HepG2 (cell line): ENCODE results near the gene MREG. TPM values are rescaled to one million over a fixed set of nuclear protein-coding genes. Genes with fewer than 3 reads are reported as not detected.
A peak's percentile ranks its signal among the peaks of the same experiment; 100 is the strongest.

Experiments used
- BCL6 ChIP-seq: IDR thresholded peaks from 2 replicates; pipeline ENCODE4 v1.6.1; 2016; ENCODE audit warnings: missing genetic modification reagents, missing compliant biosample characterization
- CCDC6 ChIP-seq: sonication (generic); formaldehyde crosslinking; IDR thresholded peaks from 2 replicates; pipeline ENCODE4 v1.8.1; 2022; ENCODE audit warnings: mild to moderate bottlenecking, missing genetic modification reagents, moderate library complexity
- CREM ChIP-seq, 2 experiments: sonication (generic) in 1 of 2; formaldehyde crosslinking in 1 of 2; IDR thresholded peaks; 2 replicates each; pipeline versions ENCODE4 v1.4.0 to v1.6.1; 2016 to 2020; ENCODE audit warnings: antibody characterized with exemption in 1 of 2, mild to moderate bottlenecking in 1 of 2, missing genetic modification reagents in 1 of 2
- ELF3 ChIP-seq: IDR thresholded peaks from 2 replicates; pipeline ENCODE4 v1.6.1; 2016; ENCODE audit warnings: missing genetic modification reagents, missing compliant biosample characterization
- FOXA3 ChIP-seq: IDR thresholded peaks from 2 replicates; pipeline ENCODE4 v1.6.1; 2016; ENCODE audit warnings: missing genetic modification reagents, missing compliant biosample characterization
- GPN1 ChIP-seq: sonication (generic); formaldehyde crosslinking; IDR thresholded peaks from 2 replicates; pipeline ENCODE4 v1.5.1; 2020; ENCODE audit warnings: missing genetic modification reagents, borderline replicate concordance
- GTF2F1 ChIP-seq: fragments of 150-350 bp; IDR thresholded peaks from 2 replicates; pipeline ENCODE4 v1.6.1; 2014; ENCODE audit warnings: low read length
- ISL2 ChIP-seq: sonication (generic); formaldehyde crosslinking; IDR thresholded peaks from 2 replicates; pipeline ENCODE4 v1.5.0; 2020; ENCODE audit warnings: missing genetic modification reagents
- KLF6 ChIP-seq: IDR thresholded peaks from 2 replicates; pipeline ENCODE4 v1.8.0; 2016; ENCODE audit warnings: missing biosample characterization, missing genetic modification reagents
- KMT2A ChIP-seq: sonication (generic); formaldehyde crosslinking; IDR thresholded peaks from 2 replicates; pipeline ENCODE4 v1.4.0; 2020; ENCODE audit warnings: missing genetic modification reagents
- MAF1 ChIP-seq: sonication (generic); formaldehyde crosslinking; IDR thresholded peaks from 2 replicates; pipeline ENCODE4 v1.5.0; 2020; ENCODE audit warnings: missing genetic modification reagents, borderline replicate concordance
- MYNN ChIP-seq: sonication (generic); formaldehyde crosslinking; IDR thresholded peaks from 2 replicates; pipeline ENCODE4 v1.4.0; 2020; ENCODE audit warnings: mild to moderate bottlenecking, low read depth, missing genetic modification reagents
- ONECUT2 ChIP-seq: sonication (generic); formaldehyde crosslinking; IDR thresholded peaks from 2 replicates; pipeline ENCODE4 v1.4.0; 2020; ENCODE audit warnings: missing genetic modification reagents
- PCBP2 ChIP-seq: fragments of 200-400 bp; formaldehyde crosslinking; optimal IDR thresholded peaks from 2 replicates; pipeline ENCODE3; 2018; ENCODE audit warnings: low read length, low read depth; ENCODE audit not compliant: poor library complexity, severe bottlenecking
- PHF5A ChIP-seq: IDR thresholded peaks from one replicate; pipeline ENCODE4 v1.6.1; 2018; ENCODE audit warnings: low read depth, missing genetic modification reagents; ENCODE audit not compliant: unreplicated experiment
- SAP130 ChIP-seq: IDR thresholded peaks from 2 replicates; pipeline ENCODE4 v1.6.1; 2016; ENCODE audit warnings: low read depth
- SNAPC2 ChIP-seq: sonication (generic); formaldehyde crosslinking; IDR thresholded peaks from 2 replicates; pipeline ENCODE4 v1.8.1; 2022; ENCODE audit warnings: mild to moderate bottlenecking, missing genetic modification reagents
- ZFP62 ChIP-seq: sonication (generic); formaldehyde crosslinking; IDR thresholded peaks from 2 replicates; pipeline ENCODE4 v1.4.0; 2020; ENCODE audit warnings: missing genetic modification reagents
- ZNF143 ChIP-seq: sonication (generic); formaldehyde crosslinking; IDR thresholded peaks from 2 replicates; pipeline ENCODE4 v1.4.0; 2020; ENCODE audit warnings: missing genetic modification reagents
- ZNF326 ChIP-seq: sonication (generic); formaldehyde crosslinking; IDR thresholded peaks from 2 replicates; pipeline ENCODE4 v1.4.0; 2020; ENCODE audit warnings: missing genetic modification reagents, borderline replicate concordance
- ZNF512 ChIP-seq: sonication (generic); formaldehyde crosslinking; IDR thresholded peaks from 2 replicates; pipeline ENCODE4 v1.4.0; 2020; ENCODE audit warnings: mild to moderate bottlenecking, missing genetic modification reagents
- ZNF790 ChIP-seq: sonication (generic); formaldehyde crosslinking; IDR thresholded peaks from 2 replicates; pipeline ENCODE4 v1.8.0; 2022; ENCODE audit warnings: missing genetic modification reagents, mild to moderate bottlenecking, borderline replicate concordance
- ZNF883 ChIP-seq: sonication (generic); formaldehyde crosslinking; IDR thresholded peaks from 2 replicates; pipeline ENCODE4 v1.5.1; 2020; ENCODE audit warnings: mild to moderate bottlenecking, missing genetic modification reagents; ENCODE audit errors: not compliant biosample characterization
- polyA plus RNA-seq, 8 experiments: library from polyadenylated mRNA; depleted of rRNA in 3 of 8; stranded (reverse) in 7 of 8; unstranded in 1 of 8; fragments of >200 nt; fragmentation: Illumina TruSeq in 4 of 8; extraction: Trizol in 4 of 8; gene quantifications; 2 replicates each; pipeline versions ENCODE4 v1.2.1 to v1.2.3, GENCODE V29; 2011 to 2016; ENCODE audit warnings: low read depth in 4 of 8, missing spikeins in 1 of 8, mixed read lengths in 1 of 8; ENCODE audit not compliant: insufficient read depth in 1 of 8
- total RNA-seq, 5 experiments: library from RNA; depleted of rRNA; stranded (reverse); fragments of >200 nt; fragmentation: Illumina TruSeq; extraction: Trizol; gene quantifications; 2 replicates each; pipeline ENCODE4 v1.2.3, GENCODE V29; 2016; ENCODE audit warnings: low read depth in 1 of 5
- TF ChIP-seq, protein P1 (sequence below): sonication (generic); formaldehyde crosslinking; IDR thresholded peaks from 2 replicates; pipeline ENCODE4 v1.5.1; 2020; ENCODE audit warnings: missing genetic modification reagents, mild to moderate bottlenecking, borderline replicate concordance
- TF ChIP-seq, protein P2 (sequence below): sonication (generic); formaldehyde crosslinking; IDR thresholded peaks from 2 replicates; pipeline ENCODE4 v1.4.0; 2020; ENCODE audit warnings: missing genetic modification reagents

Gene MREG
- total and polyA plus RNA-seq, 2 of the 13 experiments (the other 11 are each of a cell fraction or from before 2014, with no cell fraction given) = 7.5 to 23.3 TPM

- TF ChIP-seq, protein P1, sequence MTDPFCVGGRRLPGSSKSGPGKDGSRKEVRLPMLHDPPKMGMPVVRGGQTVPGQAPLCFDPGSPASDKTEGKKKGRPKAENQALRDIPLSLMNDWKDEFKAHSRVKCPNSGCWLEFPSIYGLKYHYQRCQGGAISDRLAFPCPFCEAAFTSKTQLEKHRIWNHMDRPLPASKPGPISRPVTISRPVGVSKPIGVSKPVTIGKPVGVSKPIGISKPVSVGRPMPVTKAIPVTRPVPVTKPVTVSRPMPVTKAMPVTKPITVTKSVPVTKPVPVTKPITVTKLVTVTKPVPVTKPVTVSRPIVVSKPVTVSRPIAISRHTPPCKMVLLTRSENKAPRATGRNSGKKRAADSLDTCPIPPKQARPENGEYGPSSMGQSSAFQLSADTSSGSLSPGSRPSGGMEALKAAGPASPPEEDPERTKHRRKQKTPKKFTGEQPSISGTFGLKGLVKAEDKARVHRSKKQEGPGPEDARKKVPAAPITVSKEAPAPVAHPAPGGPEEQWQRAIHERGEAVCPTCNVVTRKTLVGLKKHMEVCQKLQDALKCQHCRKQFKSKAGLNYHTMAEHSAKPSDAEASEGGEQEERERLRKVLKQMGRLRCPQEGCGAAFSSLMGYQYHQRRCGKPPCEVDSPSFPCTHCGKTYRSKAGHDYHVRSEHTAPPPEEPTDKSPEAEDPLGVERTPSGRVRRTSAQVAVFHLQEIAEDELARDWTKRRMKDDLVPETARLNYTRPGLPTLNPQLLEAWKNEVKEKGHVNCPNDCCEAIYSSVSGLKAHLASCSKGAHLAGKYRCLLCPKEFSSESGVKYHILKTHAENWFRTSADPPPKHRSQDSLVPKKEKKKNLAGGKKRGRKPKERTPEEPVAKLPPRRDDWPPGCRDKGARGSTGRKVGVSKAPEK (CRISPR knock-in tag) = no peak
- TF ChIP-seq ZNF512 (CRISPR knock-in tag) = no peak
- no peak for TF ChIP-seq GTF2F1
- peak; percentile 16 for TF ChIP-seq PHF5A (CRISPR knock-in tag)
- no peak for TF ChIP-seq ZFP62 (CRISPR knock-in tag)
- no peak for TF ChIP-seq ZNF326
- no peak for TF ChIP-seq KLF6 (CRISPR knock-in tag)
- 0 out of 2 replicates have a peak, but pooled peaks have one; percentile 27 for TF ChIP-seq ONECUT2
- TF ChIP-seq, protein P2, sequence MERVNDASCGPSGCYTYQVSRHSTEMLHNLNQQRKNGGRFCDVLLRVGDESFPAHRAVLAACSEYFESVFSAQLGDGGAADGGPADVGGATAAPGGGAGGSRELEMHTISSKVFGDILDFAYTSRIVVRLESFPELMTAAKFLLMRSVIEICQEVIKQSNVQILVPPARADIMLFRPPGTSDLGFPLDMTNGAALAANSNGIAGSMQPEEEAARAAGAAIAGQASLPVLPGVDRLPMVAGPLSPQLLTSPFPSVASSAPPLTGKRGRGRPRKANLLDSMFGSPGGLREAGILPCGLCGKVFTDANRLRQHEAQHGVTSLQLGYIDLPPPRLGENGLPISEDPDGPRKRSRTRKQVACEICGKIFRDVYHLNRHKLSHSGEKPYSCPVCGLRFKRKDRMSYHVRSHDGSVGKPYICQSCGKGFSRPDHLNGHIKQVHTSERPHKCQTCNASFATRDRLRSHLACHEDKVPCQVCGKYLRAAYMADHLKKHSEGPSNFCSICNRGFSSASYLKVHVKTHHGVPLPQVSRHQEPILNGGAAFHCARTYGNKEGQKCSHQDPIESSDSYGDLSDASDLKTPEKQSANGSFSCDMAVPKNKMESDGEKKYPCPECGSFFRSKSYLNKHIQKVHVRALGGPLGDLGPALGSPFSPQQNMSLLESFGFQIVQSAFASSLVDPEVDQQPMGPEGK = peak; percentile 49; the same call in 1 of the 2 replicates
- TF ChIP-seq CCDC6 (CRISPR knock-in tag) = 0 out of 2 replicates have a peak, but pooled peaks have one; percentile 33
- TF ChIP-seq ISL2 (CRISPR knock-in tag) = peak; percentile 61; the same call in 1 of the 2 replicates
- TF ChIP-seq GPN1 (CRISPR knock-in tag) = no peak
- peak; percentile 47 for TF ChIP-seq FOXA3 (CRISPR knock-in tag)
- no peak for TF ChIP-seq ZNF143 (CRISPR knock-in tag)
- peak; percentile 85 for TF ChIP-seq BCL6 (CRISPR knock-in tag)
- no peak for TF ChIP-seq MYNN (CRISPR knock-in tag)
- TF ChIP-seq ZNF790 (CRISPR knock-in tag) = no peak
- TF ChIP-seq CREM (IDR thresholded peaks at IDR 0.05) = peak; percentile 45; the same call in 1 of the 2 replicates
- TF ChIP-seq CREM (CRISPR knock-in tag; IDR thresholded peaks at IDR 0.05) = no peak
- TF ChIP-seq SNAPC2 = no peak
- no peak for TF ChIP-seq ZNF883 (CRISPR knock-in tag)
- TF ChIP-seq PCBP2 = no peak
- TF ChIP-seq MAF1 (CRISPR knock-in tag) = no peak
- peak; percentile 33; the same call in 1 of the 2 replicates for TF ChIP-seq ELF3 (CRISPR knock-in tag)
- TF ChIP-seq KMT2A (CRISPR knock-in tag) = no peak
- TF ChIP-seq SAP130 = peak; percentile 57
These were observed 1.1 kb downstream of the MREG start (continued) for GRCh38 chr2:216012133-216012829.
